ENCODE results near the gene TRIM3.
A peak's percentile ranks its signal among the peaks of the same experiment; 100 is the strongest.

DNA sequence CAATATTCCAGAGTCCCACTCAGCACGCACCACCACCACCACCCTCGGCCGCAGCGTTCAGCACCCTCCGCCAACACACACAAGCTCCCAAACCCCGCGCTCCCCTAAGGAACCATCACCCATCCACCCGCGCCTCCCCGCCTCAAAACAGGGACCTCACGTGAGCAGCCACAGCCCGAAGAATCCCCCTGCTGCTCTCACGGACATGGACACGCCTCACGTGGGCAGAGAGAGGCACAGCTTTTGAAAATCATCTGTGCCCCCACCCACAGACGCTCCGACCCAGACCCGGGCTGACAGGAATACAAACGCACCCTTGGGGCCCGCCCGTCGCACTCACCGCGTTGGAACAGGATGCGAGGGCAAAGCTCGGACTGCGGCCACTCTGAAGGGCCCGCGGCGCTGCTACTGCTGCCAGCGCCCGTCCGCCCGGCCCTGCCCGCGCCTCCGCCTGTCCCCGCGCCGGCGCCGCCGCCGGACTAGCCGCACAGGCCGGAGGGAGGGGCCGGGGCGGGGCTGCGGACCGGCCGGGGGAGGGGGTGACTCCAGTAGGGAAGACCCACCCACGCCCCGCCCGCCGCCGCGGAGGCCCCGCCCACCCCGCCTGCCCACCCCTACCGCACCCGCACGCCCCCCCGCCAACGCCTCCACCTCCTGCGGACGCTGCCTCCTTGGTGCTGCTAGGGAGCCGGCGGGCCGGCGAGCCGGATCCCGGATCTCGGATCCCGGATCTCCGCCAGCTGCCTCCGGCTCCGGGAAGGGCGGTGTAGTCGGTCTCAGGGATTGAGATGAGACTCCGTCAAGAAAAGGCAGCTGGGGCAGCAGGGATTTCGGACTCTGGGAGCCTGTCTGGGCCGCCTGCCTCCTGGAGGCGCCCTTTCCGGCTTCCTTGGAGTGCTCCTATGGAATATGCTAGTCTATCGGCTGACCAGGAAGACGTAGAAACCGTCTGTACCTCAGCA is at the start of gene TRIM3:
- TF ChIP-seq, protein P1, sequence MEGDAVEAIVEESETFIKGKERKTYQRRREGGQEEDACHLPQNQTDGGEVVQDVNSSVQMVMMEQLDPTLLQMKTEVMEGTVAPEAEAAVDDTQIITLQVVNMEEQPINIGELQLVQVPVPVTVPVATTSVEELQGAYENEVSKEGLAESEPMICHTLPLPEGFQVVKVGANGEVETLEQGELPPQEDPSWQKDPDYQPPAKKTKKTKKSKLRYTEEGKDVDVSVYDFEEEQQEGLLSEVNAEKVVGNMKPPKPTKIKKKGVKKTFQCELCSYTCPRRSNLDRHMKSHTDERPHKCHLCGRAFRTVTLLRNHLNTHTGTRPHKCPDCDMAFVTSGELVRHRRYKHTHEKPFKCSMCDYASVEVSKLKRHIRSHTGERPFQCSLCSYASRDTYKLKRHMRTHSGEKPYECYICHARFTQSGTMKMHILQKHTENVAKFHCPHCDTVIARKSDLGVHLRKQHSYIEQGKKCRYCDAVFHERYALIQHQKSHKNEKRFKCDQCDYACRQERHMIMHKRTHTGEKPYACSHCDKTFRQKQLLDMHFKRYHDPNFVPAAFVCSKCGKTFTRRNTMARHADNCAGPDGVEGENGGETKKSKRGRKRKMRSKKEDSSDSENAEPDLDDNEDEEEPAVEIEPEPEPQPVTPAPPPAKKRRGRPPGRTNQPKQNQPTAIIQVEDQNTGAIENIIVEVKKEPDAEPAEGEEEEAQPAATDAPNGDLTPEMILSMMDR (IDR thresholded peaks at IDR 0.05; ENCODE audit: control extremely low read depth in 1 of 3, insufficient read depth in 1 of 3, low read depth in 1 of 3, low read length in 3 of 3) = peak; percentile 9 to 19 (median 19); a peak in 3 of 4 replicates
- peak; percentile 40; the same call in 1 of the 2 replicates for TF ChIP-seq SP1 (IDR thresholded peaks at IDR 0.05; ENCODE audit: low read depth, low read length)
- no peak for TF ChIP-seq RFX5 (IDR thresholded peaks at IDR 0.05; ENCODE audit: borderline replicate concordance, low read depth, low read length)
- 0 out of 2 replicates have a peak, but pooled peaks have one; percentile 11 for TF ChIP-seq MAX (IDR thresholded peaks at IDR 0.05)
- no peak for TF ChIP-seq MAFK (IDR thresholded peaks at IDR 0.05; ENCODE audit: low read depth, low read length)
- TF ChIP-seq SUZ12 (IDR thresholded peaks at IDR 0.05; ENCODE audit: low read length) = no peak
- TF ChIP-seq EP300 (IDR thresholded peaks at IDR 0.05; ENCODE audit: borderline replicate concordance in 1 of 2, low read depth in 2 of 2, low read length in 2 of 2) = 0 out of 3 replicates have a peak, but pooled peaks of 1 of the 2 experiments have one; percentile 6
- TF ChIP-seq ATF2 (IDR thresholded peaks at IDR 0.05; ENCODE audit: low read length) = no peak

All from H1 (cell line).